ENCODE measurements around the gene CLEC16A. TPM values are rescaled to one million over a fixed set of nuclear protein-coding genes. Genes with fewer than 3 reads are reported as not detected.

The CLEC16A gene
- total RNA-seq, 1 donor from 2014 or later: 15.8 TPM

DNA sequence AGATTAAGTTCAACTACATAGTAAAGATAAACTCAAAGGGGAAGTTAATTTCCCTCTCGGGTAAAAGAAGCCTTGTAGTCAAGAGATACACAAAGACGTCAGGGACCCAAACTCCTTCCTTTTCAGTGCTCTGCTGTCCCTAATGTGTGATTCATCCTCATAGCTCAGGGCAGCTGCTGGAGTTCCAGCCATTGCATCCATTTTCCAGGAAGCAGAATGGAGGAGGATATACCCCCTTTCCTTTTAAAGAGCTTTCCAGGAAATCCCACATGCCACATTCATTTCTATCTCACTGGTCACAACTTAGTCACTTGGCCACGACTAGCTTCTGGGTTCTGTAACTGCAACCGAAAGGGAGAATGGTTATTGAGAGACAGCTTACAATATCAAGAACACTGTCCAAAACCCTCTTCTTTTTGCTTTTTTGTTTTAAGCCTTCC lies 216.3 kb downstream of the CLEC16A start:
- FAIRE-seq: no peak
- Histone ChIP-seq H3K4me3 (ENCODE audit: low read depth, low read length) (no peak overlapping the region), H3K36me3 (ENCODE audit: control insufficient read depth, insufficient read depth, low read length) (no peaks in the 10 kb centered on the region), H3K27me3 (ENCODE audit: control insufficient read depth, insufficient read depth, low read length) (no peaks in the 10 kb centered on the region)
- TF ChIP-seq, protein P1, sequence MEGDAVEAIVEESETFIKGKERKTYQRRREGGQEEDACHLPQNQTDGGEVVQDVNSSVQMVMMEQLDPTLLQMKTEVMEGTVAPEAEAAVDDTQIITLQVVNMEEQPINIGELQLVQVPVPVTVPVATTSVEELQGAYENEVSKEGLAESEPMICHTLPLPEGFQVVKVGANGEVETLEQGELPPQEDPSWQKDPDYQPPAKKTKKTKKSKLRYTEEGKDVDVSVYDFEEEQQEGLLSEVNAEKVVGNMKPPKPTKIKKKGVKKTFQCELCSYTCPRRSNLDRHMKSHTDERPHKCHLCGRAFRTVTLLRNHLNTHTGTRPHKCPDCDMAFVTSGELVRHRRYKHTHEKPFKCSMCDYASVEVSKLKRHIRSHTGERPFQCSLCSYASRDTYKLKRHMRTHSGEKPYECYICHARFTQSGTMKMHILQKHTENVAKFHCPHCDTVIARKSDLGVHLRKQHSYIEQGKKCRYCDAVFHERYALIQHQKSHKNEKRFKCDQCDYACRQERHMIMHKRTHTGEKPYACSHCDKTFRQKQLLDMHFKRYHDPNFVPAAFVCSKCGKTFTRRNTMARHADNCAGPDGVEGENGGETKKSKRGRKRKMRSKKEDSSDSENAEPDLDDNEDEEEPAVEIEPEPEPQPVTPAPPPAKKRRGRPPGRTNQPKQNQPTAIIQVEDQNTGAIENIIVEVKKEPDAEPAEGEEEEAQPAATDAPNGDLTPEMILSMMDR (IDR thresholded peaks at IDR 0.05; ENCODE audit: insufficient read depth, low read length, severe bottlenecking): no peak
- no peak for DNase-seq (ENCODE audit: low read depth)

DNA sequence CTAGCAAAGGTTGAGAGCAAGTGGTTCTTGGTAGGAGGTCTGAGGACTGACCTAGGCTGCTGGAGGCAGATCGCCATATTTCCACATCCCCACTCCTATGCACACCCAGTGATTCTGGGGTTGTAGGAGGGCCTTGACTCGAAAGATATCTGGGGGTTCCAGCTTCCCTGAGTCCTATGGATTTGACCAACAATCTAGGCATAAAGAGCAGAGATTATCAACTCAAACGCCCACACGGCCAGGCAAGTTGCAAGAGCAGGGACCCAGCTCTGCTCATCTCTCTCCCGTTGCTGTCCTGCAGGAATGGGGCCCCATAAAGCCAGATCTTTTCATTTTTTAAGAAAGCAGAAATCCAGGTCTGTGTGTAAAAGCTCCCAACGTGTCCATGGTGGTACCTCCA lies 217.1 kb downstream of the CLEC16A start:
- TF ChIP-seq, protein P1 (IDR thresholded peaks at IDR 0.05; ENCODE audit: insufficient read depth, low read length, severe bottlenecking): no peak
- H3K27me3 ChIP-seq (ENCODE audit: control insufficient read depth, insufficient read depth, low read length): no peaks in the 10 kb centered on the region
- H3K4me3 ChIP-seq (ENCODE audit: low read depth, low read length): no peak overlapping the region
- DNase-seq (ENCODE audit: low read depth) (no peak), FAIRE-seq (no peak)
- no peaks in the 10 kb centered on the region for H3K36me3 ChIP-seq (ENCODE audit: control insufficient read depth, insufficient read depth, low read length)

DNA sequence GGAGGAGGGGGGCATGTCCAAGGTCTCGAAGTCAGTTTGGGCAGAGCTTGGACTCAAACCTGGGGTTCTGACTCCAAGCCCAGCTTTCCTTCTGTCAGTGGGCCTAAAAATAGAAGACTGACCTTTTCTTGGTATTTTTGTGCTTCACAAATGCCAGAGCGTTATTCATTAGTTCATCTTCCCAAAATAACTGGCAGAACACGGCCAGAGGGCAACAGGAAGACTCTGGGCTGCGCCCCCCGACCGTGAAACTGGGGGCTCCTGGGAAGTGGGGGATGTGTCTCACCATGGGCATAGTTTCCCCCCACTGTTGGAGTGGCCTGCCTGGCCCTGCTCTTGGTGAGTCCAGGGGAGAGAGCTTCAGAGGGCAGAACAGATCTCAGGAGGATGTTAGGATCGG lies 217.6 kb downstream of the CLEC16A start:
- no peak for DNase-seq (ENCODE audit: low read depth)
- no peak overlapping the region for H3K4me3 ChIP-seq (ENCODE audit: low read depth, low read length)
- H3K36me3 ChIP-seq (ENCODE audit: control insufficient read depth, insufficient read depth, low read length): peaks cover 1% of the 10 kb centered on the region
- H3K27me3 ChIP-seq (ENCODE audit: control insufficient read depth, insufficient read depth, low read length): no peaks in the 10 kb centered on the region
- TF ChIP-seq, protein P1 (IDR thresholded peaks at IDR 0.05; ENCODE audit: insufficient read depth, low read length, severe bottlenecking): no peak
- no peak for FAIRE-seq

DNA sequence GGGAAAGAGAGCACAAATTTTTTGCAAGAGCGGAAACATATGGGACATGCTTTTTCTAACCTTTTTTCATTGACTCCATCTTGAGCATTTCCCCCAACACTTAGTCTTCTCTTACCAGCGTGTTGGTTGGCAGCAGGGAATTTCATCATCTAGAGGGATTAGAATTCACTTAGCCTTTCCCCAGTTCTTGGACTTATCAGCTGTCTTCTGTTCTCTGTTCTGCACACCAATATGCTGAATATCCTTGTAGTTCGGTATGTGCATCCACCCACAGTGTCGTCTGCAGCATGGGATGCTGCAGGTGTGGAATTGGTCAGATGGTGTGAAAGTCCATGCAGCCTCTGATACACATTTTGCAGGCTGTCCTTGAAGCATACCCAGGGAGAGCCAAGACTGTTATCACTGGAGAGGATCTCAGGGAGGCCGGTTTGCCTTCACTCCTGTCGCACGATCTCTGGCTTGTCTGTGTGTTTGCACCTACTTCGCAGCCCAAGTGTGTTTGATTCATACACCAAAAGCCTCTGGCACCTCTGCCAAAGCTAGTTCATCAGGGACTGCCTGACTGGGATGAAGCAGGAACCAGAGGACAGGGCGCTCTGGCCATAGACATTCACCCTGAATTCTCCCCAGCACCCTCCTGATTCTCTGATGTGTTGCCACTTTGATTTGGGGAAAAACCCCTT lies 218.4 kb downstream of the CLEC16A start:
- TF ChIP-seq, protein P1 (IDR thresholded peaks at IDR 0.05; ENCODE audit: insufficient read depth, low read length, severe bottlenecking): no peak
- Histone ChIP-seq H3K4me3 (ENCODE audit: low read depth, low read length) (no peak overlapping the region), H3K27me3 (ENCODE audit: control insufficient read depth, insufficient read depth, low read length) (no peaks in the 10 kb centered on the region), H3K36me3 (ENCODE audit: control insufficient read depth, insufficient read depth, low read length) (peaks cover 1% of the 10 kb centered on the region)
- DNase-seq (ENCODE audit: low read depth) (no peak), FAIRE-seq (no peak)

DNA sequence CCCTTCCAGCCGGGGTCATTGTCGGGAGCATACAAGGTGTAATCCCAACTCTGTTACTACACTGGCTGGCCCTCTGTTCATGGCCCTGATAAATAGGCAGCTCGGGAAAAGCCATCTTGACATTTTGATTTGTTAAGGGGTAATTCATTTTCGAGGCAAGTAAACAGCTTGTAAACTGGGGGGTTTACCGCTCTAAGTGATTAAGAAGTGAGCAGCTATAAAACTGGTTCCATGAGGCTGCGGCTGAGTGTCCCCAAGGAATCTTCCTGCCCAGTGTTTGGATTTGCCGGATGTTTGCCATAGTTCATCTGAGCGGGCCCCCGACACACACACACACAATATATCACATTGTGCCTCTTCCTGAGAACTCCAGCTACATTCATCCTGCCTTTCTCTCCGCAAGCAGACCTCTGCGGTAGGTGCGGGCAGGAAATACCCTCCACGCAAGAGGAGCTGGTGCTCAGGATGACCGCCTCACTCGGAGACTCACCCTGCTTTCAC lies 219.4 kb downstream of the CLEC16A start:
- Histone ChIP-seq H3K27me3 (ENCODE audit: control insufficient read depth, insufficient read depth, low read length) (no peaks in the 10 kb centered on the region), H3K36me3 (ENCODE audit: control insufficient read depth, insufficient read depth, low read length) (peaks cover 1% of the 10 kb centered on the region), H3K4me3 (ENCODE audit: low read depth, low read length) (no peak overlapping the region)
- no peak for DNase-seq (ENCODE audit: low read depth)
- TF ChIP-seq, protein P1 (IDR thresholded peaks at IDR 0.05; ENCODE audit: insufficient read depth, low read length, severe bottlenecking): no peak
- no peak for FAIRE-seq

Measured in bronchial epithelial cell (primary cell).